Activated naive CD8-positive, alpha-beta T cell treated with anti-CD3 and anti-CD28 coated beads for 36 hours (primary cell): ENCODE results near the gene CAVIN4. TPM values are rescaled to one million over a fixed set of nuclear protein-coding genes. Genes with fewer than 3 reads are reported as not detected.

Experiments used
- DNase-seq: peaks from one replicate; pipeline ENCODE4 v3.0.0; 2021
- H3K27ac Mint-ChIP-seq: one replicate; pipeline ENCODE4 v1.8.0; 2022; ENCODE audit warnings: mild to moderate bottlenecking, moderate library complexity, mixed read lengths
- H3K27me3 Mint-ChIP-seq: one replicate; pipeline ENCODE4 v1.8.0; 2022; ENCODE audit warnings: mild to moderate bottlenecking, mixed read lengths
- H3K36me3 Mint-ChIP-seq: one replicate; pipeline ENCODE4 v1.8.0; 2021; ENCODE audit warnings: mild to moderate bottlenecking, mixed read lengths
- H3K4me1 Mint-ChIP-seq: one replicate; pipeline ENCODE4 v1.8.0; 2021; ENCODE audit warnings: mixed read lengths
- H3K4me3 Mint-ChIP-seq: one replicate; pipeline ENCODE4 v1.8.0; 2022; ENCODE audit warnings: mild to moderate bottlenecking, moderate library complexity, mixed read lengths
- H3K9me3 Mint-ChIP-seq: one replicate; pipeline ENCODE4 v1.8.0; 2022; ENCODE audit warnings: mixed read lengths
- total RNA-seq, 2 experiments: library from RNA; stranded (reverse); gene quantifications; one replicate each; pipeline ENCODE4 v1.2.3, GENCODE V29; 2021

CAVIN4 gene
- total RNA-seq, 2 experiments from 2014 or later, result 0.10 TPM; not detected in 1

- H3K4me3 Mint-ChIP-seq, result no peak overlapping the region
- no peaks in the 10 kb centered on the region for H3K4me1 Mint-ChIP-seq
- DNase-seq, result no peak
- no peak overlapping the region for H3K27ac Mint-ChIP-seq
- no peaks in the 10 kb centered on the region for H3K36me3 Mint-ChIP-seq
- no peaks in the 10 kb centered on the region for H3K9me3 Mint-ChIP-seq
- no peaks in the 10 kb centered on the region for H3K27me3 Mint-ChIP-seq
Measured at GRCh38 chr9:100581081-100581480, 3.2 kb downstream of the CAVIN4 start.

GRCh38 chr9:100581661-100582060 is 3.8 kb downstream of the CAVIN4 start:
- Mint-ChIP-seq H3K36me3 (no peaks in the 10 kb centered on the region), H3K27me3 (no peaks in the 10 kb centered on the region), H3K27ac (no peak overlapping the region), H3K4me1 (no peaks in the 10 kb centered on the region), H3K4me3 (no peak overlapping the region), H3K9me3 (no peaks in the 10 kb centered on the region)
- DNase-seq, result no peak

- DNase-seq, result no peak
- Mint-ChIP-seq H3K27me3 (no peaks in the 10 kb centered on the region), H3K4me1 (no peaks in the 10 kb centered on the region), H3K4me3 (no peak overlapping the region), H3K27ac (no peak overlapping the region), H3K9me3 (no peaks in the 10 kb centered on the region), H3K36me3 (no peaks in the 10 kb centered on the region)
Measured at GRCh38 chr9:100583014-100583802, 5.3 kb downstream of the CAVIN4 start.

GRCh38 chr9:100584951-100585350 is 7.1 kb downstream of the CAVIN4 start:
- no peak overlapping the region for H3K27ac Mint-ChIP-seq
- no peak overlapping the region for H3K4me3 Mint-ChIP-seq
- no peak for DNase-seq
- H3K36me3 Mint-ChIP-seq, result no peaks in the 10 kb centered on the region
- H3K27me3 Mint-ChIP-seq, result no peaks in the 10 kb centered on the region
- H3K9me3 Mint-ChIP-seq, result no peaks in the 10 kb centered on the region
- H3K4me1 Mint-ChIP-seq, result no peaks in the 10 kb centered on the region

GRCh38 chr9:100586093-100586492 is 8.2 kb downstream of the CAVIN4 start:
- H3K9me3 Mint-ChIP-seq, result no peaks in the 10 kb centered on the region
- H3K27ac Mint-ChIP-seq, result no peak overlapping the region
- no peak overlapping the region for H3K4me3 Mint-ChIP-seq
- H3K4me1 Mint-ChIP-seq, result no peaks in the 10 kb centered on the region
- DNase-seq, result no peak
- no peaks in the 10 kb centered on the region for H3K36me3 Mint-ChIP-seq
- H3K27me3 Mint-ChIP-seq, result no peaks in the 10 kb centered on the region

DNA sequence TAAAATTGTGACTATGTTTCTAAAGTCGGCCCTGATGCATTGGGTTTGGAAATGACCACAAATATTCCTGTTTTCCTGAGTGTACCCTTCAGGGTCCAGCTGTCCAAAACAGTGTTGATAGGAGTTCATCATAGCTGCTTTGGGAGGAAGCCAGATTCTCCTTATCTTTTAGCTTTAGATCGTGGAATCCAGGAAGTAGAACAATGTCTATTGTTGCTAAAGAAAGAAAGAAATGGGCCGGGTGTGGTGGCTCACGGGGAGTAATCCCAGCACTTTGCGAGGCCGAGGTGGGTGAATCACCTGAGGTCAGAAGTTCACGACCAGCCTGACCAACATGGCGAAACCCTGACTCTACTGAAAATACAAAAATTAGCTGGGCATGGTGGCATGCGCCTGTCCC is 9.5 kb downstream of the CAVIN4 start:
- Mint-ChIP-seq H3K4me1 (no peaks in the 10 kb centered on the region), H3K36me3 (no peaks in the 10 kb centered on the region), H3K9me3 (no peaks in the 10 kb centered on the region), H3K27ac (no peak overlapping the region), H3K27me3 (no peaks in the 10 kb centered on the region), H3K4me3 (no peak overlapping the region)
- DNase-seq, result no peak

DNA sequence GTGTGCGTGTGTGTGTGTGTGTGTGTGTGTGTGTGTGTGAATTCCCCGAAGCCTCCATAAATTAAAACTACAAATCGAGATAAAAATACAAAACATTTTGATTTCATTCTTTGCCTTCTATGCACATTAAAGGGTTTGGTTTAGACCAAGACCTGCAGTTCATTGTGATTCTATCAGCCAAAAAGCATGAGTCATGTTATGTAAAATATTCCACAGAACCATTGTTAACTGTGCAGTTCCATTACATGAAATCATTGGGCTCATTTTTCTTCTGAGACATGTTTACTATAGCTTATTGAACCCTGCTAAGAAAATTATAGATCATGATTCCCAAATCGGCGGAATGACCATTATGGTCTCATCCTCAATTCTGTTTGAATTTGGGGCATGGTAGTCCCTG is 11.7 kb downstream of the CAVIN4 start:
- Mint-ChIP-seq H3K4me1 (no peaks in the 10 kb centered on the region), H3K27ac (no peak overlapping the region), H3K36me3 (no peaks in the 10 kb centered on the region), H3K9me3 (no peaks in the 10 kb centered on the region), H3K4me3 (no peak overlapping the region), H3K27me3 (no peaks in the 10 kb centered on the region)
- DNase-seq, result no peak

DNA sequence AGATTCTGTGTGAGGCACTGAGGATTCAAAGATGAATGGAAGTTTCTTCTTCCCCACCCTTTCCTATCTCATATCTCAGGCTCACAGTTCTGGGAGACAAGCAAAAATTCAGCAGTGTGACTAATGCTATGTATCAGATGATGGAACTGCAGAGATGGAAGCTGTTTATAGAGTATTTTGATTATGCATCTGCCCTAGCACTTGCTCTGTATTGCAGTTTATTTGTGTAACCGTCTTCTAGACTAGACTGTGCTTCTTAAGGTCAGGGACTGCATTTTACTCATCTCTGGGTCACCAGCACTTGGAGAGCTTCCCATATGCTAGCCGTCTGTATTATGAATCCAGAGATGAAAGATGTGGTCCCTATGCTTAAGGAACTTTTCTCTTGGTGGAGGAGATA is 12.6 kb downstream of the CAVIN4 start:
- Mint-ChIP-seq H3K4me3 (no peak overlapping the region), H3K27ac (no peak overlapping the region), H3K36me3 (no peaks in the 10 kb centered on the region), H3K4me1 (no peaks in the 10 kb centered on the region), H3K27me3 (no peaks in the 10 kb centered on the region), H3K9me3 (no peaks in the 10 kb centered on the region)
- DNase-seq, result no peak

DNA sequence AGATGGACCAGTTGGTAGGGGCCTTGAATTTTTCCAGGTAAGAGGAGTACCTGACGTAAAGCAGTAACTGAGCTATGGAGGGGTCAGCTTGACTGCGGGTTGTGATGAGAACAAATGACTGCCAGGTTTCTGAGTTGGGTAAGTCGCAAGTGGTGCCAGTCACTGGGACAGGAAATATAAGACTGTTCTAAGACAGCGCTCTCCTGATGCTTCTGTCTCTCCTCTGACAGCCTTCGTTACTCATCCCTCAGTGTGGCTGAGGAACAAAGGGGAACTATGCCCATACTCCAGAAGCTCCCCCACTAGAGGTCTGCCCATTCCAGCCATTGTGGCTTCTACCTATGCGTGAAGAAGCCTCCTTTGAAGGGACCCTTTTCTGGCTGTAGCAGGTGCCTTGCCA is 13.3 kb downstream of the CAVIN4 start:
- H3K27me3 Mint-ChIP-seq, result no peaks in the 10 kb centered on the region
- H3K36me3 Mint-ChIP-seq, result no peaks in the 10 kb centered on the region
- H3K27ac Mint-ChIP-seq, result no peak overlapping the region
- no peaks in the 10 kb centered on the region for H3K9me3 Mint-ChIP-seq
- H3K4me1 Mint-ChIP-seq, result no peaks in the 10 kb centered on the region
- DNase-seq, result no peak
- H3K4me3 Mint-ChIP-seq, result no peak overlapping the region

GRCh38 chr9:100591639-100592412 is 13.9 kb downstream of the CAVIN4 start:
- Mint-ChIP-seq H3K4me1 (no peaks in the 10 kb centered on the region), H3K4me3 (no peak overlapping the region), H3K27ac (no peak overlapping the region), H3K9me3 (no peaks in the 10 kb centered on the region), H3K27me3 (no peaks in the 10 kb centered on the region), H3K36me3 (no peaks in the 10 kb centered on the region)
- DNase-seq, result no peak

- no peaks in the 10 kb centered on the region for H3K27me3 Mint-ChIP-seq
- no peak for DNase-seq
- no peak overlapping the region for H3K27ac Mint-ChIP-seq
- no peaks in the 10 kb centered on the region for H3K9me3 Mint-ChIP-seq
- no peaks in the 10 kb centered on the region for H3K36me3 Mint-ChIP-seq
- no peak overlapping the region for H3K4me3 Mint-ChIP-seq
- H3K4me1 Mint-ChIP-seq, result peaks cover 8% of the 10 kb centered on the region
Measured at GRCh38 chr9:100595391-100596199, 17.7 kb downstream of the CAVIN4 start.

- Mint-ChIP-seq H3K9me3 (no peaks in the 10 kb centered on the region), H3K27ac (no peak overlapping the region)
- DNase-seq, result no peak
Measured at GRCh38 chr9:100597236-100597635, 19.4 kb downstream of the CAVIN4 start.

DNA sequence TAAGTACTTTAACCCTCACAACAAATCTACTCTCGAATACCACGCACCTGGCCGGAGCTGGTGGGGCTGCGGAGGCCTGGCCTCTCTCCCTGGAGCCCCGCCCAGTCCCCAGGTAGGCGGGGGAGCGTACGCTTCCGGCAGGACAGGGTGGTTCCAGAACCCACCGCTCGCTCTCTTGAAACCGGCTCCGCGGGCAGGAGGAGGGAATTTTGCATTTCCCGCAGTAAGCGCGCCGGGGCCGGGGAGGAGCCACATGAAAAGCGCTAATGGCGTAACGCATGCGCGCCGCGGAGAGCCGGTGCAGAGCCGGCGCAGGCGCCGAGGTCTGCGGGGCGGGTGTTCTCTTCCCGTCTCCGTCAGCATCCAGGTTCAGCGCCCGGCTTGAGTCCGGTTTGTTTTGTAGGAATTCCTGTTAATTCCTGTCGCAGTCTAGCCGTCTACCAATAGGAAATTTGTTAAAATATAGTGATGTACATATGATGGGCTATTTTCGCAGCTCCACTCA is 20.8 kb downstream of the CAVIN4 start:
- Mint-ChIP-seq H3K27ac (no peak overlapping the region), H3K4me1 (peaks cover 8% of the 10 kb centered on the region), H3K4me3 (peak overlapping the region; percentile 70), H3K27me3 (no peaks in the 10 kb centered on the region), H3K9me3 (no peaks in the 10 kb centered on the region), H3K36me3 (no peaks in the 10 kb centered on the region)
- DNase-seq, result peak; percentile 80

More at GRCh38 chr9:100597236-100597635, 19.4 kb downstream of the CAVIN4 start:
- no peaks in the 10 kb centered on the region for H3K27me3 Mint-ChIP-seq
- no peak overlapping the region for H3K4me3 Mint-ChIP-seq
- no peaks in the 10 kb centered on the region for H3K36me3 Mint-ChIP-seq
- H3K4me1 Mint-ChIP-seq, result peaks cover 8% of the 10 kb centered on the region

GRCh38 chr9:100600521-100601079 is 22.7 kb downstream of the CAVIN4 start:
- Mint-ChIP-seq H3K9me3 (no peaks in the 10 kb centered on the region), H3K27me3 (no peaks in the 10 kb centered on the region), H3K27ac (no peak overlapping the region), H3K4me1 (peaks cover 8% of the 10 kb centered on the region), H3K36me3 (no peaks in the 10 kb centered on the region), H3K4me3 (no peak overlapping the region)
- no peak for DNase-seq

- Mint-ChIP-seq H3K27ac (no peak overlapping the region), H3K27me3 (no peaks in the 10 kb centered on the region), H3K4me3 (no peak overlapping the region), H3K9me3 (no peaks in the 10 kb centered on the region), H3K4me1 (peaks cover 8% of the 10 kb centered on the region), H3K36me3 (no peaks in the 10 kb centered on the region)
- peak; percentile 44 for DNase-seq
Measured at GRCh38 chr9:100601216-100601615, 23.3 kb downstream of the CAVIN4 start.
